Fibroblast of skin of right quadriceps (primary cell): ENCODE results near the gene PATJ.

Experiments
- DNase-seq: peaks from one replicate; pipeline ENCODE4 v3.0.0-alpha.2; 2013

Gene PATJ

DNA sequence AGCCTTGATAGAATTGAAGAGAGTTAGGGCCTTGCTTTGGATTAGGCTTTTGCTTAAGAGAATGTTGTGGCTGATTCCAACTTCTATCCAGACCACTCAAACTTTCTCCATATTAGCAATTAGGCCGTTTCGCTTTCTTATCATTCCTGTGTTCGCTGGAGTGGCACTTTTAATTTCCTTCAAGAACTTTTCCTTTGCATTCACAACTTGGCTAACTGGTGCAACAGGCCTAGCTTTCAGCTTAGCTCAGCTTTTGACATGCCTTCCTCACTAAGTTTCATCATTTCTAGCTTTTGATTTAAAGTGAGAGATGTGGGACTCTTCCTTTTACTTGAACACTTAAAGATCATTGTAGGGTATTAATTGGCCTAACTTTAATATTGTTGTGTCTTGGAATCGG is 268.7 kb downstream of the PATJ start:
- no peak for DNase-seq

DNA sequence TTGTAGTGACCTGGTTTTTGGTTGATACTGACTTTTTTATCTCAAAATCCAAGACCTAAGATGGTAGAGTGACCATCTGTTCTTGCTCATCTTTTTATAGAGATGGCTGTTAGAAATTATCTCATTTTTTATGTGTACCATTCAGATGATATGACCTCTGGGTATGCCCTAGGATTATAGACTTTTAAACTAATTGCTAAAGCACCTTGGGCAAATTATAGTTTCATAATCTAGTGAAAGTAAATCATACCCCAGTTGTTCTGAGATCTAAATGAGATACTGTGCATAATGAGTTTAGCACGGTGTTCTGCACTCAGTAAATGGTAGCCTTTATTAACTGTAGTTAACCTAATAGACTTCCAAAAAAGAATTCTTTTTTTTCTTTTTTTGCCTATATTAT is 269.8 kb downstream of the PATJ start:
- DNase-seq = no peak

DNA sequence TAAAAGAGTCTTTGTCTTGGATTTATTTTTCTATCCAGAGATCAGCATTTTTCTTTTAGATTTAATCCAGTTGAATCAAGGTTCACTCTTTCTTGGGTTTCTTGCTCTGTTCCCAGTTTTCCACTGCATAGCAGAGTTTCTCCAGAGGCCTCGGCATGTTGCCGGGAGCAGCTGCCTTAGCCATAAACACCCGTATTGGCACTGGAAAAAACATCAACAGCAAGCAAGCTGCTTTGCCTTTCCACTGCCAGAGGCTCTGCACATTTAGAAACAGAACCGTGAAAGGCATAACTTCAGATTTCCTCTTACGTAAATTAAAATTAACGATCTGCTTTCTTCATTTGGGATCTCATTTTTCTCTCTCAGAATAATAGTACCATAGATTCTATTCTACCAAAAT is 270.6 kb downstream of the PATJ start:
- no peak for DNase-seq

DNA sequence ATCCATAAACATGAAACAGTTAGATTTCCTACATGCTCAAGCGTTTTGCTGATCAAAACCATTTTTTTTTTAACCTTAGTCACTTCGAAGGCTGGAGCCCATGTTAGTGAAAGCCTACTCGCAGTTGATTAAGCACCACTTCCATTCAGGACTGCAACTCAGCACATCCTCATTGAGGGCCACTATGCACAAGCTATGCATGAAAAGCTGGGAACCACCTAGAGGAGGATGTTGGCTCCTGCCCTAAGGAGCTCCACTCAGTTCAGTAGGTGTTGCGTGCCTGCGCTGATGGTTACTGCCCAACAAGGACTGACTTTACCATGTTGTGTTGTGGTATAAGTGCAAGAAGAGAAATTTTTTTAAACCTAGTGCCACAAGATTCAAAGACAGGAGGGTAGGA is 271.0 kb downstream of the PATJ start:
- no peak for DNase-seq

DNA sequence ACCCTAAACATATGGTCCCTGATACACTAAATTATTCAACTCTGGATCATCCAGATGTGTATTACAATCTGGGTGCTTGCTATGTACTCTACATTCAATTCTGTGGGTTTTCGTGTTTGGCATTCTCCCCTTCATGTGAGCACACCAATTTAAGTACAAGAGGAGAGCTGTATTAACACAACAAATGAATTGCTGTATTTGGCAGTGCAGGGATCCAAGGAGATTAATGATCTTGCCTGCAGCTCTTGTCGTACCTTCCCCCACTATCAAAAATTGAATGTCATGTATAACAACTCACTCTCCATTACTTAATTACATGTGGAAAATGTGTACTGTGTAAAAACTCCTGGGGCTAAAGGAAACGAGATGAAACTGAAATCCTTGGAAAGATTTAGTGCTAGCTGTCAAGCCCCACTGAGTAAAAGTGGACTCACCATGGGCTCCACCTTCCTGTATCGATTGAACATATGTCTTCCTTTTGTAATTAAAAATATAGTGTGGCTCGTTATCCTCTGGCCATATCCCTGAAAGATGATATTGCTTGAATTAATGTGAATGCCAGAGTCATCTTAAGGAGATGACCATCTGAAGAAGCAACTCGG is 280.2 kb downstream of the PATJ start:
- DNase-seq = no peak

DNA sequence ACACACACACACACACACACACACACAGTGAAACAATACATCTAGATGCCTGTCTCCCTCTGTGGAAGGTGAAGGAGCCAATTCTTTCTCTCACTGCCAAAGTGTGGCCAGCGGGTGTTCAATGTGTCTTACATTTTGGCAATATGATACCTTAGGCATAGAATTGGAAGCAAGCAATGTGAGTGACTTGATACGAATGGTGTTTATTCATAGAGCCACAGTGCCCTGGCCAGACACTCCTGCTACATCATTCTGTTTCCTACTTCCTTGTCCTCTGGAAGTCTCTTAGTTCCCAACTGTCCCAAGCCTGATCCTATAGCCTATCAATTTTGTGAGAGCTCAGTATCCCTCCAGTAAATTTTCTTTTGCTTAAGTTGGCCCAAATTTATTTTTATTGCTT is 282.4 kb downstream of the PATJ start:
- no peak for DNase-seq

DNA sequence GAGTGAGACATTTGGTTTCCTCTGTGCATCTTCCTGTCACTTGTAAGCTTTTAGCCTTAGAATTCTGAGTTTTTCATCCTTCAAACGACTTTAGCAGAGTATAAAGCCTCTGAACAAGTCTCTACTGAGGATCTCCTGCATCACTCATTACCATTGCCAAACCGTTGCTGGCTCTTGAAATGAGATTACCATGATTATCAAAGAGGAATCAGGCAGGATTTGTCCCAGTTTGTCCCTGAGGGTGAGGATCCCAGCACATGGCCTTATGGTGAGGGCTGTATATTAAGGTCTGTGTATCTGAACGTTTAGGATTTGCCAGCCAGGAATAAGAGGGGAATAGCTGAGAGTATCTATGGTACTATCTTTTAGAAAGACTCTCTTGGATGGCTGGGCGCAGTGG is 282.9 kb downstream of the PATJ start:
- DNase-seq = no peak

DNA sequence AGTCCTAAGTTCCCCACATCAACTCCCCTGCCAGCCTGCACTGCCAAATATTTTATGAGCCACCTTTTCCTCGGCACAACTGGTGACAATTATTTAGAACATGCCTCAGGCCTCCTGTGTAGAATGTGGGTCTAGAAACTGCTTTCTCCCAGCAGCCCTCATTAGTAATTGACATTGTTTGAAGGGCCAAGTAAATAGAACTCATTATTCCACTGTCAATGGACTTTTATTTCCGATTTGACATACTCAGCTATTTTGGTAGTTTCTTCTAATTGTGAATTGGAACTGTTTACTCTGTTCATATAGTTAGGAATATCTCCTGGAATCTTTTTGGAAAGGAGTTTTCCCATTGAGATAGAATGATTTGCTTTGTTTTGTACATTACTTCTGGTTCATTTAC is 283.6 kb downstream of the PATJ start:
- no peak for DNase-seq

DNA sequence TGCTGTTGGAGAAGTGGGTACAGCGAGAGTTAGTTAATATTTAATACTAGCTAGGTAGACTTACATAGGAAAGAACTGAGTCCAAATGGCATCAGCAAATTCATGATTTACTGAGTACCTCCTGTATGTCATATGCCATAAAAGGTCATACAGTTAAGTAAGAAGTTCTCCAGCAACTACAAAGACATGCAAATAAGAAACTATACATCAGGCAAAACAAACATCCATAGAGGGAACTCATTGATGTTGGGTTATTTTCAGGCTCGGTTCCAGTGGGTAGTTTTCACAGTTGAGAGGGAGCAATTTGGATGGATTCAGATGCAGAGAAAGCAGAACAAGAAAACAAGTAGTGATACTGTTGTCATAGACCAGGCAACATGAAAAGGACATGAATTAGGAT is 287.4 kb downstream of the PATJ start:
- DNase-seq = no peak

DNA sequence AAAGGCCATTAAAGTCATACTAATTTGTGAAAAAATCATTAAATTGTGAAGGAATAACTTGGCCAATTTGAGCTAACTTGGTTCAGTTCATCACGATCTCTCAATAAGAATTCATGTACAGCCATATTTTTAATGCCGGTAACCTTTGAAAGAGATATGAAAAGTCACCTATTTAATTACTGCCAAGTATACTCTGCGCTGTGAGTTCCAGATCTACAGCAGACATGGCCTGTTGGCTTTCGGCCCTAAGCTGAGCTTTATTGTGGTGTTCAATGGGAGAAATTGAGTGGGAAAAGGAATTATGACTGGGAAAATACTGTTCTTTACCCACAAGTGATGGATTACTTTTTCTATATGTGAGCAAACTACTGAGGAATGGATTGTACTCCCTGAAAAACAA is 292.5 kb downstream of the PATJ start:
- DNase-seq = no peak

DNA sequence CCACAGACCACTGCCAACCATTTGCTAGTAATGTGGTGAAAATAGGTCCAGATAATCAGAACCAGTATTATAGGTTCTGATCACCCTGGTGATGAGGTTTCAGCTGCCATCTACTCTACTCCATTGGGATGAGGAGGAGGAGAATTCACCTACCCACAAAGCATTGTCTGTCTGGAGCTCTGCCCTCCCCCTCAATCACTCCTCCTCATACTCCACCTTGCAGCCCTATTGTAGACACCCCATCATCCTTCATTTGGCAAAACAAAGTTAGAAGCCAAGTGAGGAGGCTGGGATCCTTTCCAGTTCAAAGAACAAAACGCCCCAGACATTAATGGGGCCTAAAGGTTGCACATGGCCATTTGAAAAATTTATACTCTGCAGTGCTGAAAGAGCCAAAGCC is 295.0 kb downstream of the PATJ start:
- DNase-seq = no peak

DNA sequence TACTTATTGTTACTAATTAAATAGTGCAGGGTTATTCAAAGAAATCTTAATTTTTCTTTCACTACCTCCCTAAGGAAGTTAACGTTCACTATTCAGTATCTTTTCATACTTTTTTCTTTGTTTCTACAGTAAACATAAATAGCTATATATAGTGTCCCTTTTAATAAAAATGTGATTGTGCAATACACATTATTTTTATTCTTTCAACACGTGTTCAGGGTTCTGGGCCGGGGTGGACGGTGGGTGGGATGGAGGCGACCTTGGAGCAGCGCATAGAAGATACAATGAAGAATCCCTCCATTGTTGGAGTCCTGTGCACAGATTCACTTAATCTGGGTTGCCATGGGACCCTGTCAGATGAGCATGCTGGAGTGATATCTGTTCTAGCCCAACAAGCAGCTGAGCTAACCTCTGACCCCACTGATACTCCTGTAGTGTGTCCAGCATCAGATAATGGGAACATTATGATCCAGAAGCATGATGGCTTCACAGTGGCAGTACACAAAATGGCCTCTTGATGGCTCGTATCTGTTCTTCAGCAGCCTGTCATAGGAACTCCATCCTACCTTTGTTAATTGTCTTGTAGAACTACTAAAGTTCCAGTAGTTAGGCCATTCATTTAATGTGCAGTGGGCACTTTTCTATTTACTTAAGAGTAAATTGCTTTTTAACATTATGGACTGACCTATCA is 296.5 kb downstream of the PATJ start:
- no peak for DNase-seq

DNA sequence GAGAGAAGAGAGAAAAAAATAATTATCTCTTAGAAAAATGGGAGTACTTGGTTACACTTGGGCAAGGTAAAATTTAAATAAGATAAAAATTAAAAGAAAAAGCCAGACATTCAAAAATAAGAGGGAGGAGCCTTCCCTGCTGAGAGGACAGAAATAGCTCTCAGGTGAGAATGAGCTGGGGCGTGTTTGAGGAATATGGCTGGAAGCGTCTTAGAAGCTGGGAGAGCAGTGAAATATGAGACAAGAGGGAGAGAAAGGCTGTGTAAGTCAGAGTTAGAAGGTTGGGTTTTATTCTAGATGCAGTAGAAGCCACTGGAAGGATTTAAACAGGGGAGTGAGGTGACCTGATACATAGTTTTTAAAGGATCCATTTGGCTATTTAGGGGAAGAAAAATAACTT is 298.2 kb downstream of the PATJ start:
- no peak for DNase-seq

DNA sequence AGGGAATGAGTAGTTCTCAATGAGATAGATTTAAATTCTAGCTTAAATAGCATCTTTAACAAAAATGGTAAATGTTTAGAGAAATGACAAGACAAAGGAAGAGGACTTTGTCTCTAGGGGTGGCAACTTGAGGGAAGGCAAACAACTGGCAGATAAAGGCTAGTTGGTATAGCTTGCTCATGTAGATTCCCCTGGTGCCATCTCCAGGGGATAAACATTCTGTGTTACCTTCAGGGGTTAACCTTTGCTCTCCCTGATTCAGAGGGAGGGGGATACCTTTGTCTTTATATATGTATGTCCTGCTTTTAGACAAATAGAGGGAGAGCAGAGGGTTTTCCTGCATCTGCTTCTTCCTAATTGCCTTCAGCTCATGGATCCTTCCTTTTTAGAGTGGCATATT is 298.7 kb downstream of the PATJ start:
- no peak for DNase-seq

DNA sequence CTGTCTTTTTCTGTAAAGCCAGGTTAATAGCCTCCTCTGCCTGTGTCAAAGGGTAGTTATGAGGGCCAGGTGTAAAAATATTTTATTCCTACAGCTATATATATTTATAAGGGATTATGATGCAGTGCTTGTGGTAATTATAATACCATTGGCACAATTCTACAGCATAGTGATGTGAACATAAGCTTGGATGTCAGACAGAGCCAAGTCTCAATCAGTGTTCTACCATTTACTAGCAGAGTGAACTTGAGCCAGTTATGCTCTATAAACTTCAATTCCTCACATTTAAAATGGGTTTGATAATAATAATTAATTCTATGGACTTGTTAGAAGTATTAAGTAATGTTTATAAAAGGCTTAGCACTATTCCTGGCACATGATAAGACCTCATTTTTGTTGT is 300.9 kb downstream of the PATJ start:
- no peak for DNase-seq

DNA sequence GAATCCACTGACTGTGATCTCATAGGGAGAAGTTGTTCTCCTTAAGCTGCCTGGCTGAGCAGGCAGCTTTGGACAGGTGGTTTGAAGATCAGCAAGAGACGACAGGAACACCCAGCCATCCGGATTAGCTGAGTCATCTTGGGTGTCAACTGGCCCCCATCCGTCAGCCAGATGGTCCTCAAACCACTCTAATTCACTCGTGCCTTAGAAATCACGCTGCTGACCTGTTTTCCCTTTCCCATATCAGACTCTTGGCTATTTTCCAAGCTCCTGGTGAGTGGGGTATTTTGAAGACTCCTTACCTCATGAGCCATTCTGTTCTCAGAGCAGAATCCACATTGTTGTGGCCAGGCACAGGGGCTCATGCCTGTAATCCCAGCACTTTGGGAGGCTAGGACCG is 303.3 kb downstream of the PATJ start:
- DNase-seq = peak; percentile 11

DNA sequence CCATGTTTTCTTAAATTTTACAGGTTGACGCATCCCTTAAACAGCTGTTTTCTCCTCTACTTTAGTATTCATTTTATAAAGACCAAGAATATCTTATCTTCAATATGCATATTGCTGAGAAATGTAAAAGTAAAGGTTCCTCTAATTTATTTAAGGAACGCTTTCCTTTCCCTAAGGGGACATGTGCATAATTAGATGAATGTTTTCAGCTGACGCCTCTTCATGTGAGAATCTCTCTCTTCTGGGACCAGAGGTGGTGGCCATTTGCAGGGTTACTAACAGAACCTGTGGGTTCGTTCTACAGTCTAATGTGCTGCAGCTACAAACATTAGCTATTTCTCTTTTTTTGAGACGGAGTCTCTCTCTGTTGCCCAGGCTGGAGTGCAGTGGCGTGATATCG is 304.6 kb downstream of the PATJ start:
- no peak for DNase-seq

DNA sequence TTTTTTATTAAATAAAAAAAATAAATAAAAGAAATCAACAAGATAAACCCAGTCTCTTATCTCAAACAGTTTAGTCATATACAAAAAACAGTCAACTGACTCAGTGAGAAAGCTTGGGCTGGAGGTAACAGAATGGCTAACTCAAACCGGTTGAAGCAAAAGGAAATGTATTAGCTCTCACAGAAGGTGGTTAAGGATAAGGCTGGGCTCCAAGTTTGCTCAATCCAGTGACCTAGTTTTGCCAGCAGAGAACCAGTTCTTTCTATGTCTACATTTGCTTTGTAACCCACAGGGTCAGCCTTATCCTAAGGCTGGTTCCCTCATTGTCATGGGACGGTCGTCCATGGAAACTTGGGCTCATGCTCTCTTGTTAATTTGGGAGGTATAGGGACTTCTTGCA is 307.9 kb downstream of the PATJ start:
- no peak for DNase-seq

DNA sequence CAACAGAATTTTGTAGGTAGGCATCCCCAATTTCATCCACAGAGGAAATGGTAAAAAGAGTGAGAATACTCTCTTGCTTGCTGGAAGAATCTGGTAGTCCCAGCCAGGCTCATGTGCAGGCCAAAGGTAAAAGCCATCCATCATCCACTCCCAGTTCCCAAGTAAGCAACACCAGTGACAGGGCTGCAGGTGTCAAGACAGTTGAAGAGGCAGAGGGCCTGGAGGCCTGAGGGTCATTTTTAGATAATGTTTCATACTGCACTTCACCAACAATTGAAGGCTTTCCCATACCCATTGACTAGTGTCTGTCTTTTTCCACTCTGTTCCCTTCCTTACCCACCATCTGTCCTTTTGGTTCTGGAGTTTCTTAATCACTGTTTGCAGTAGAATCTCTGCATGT is 310.7 kb downstream of the PATJ start:
- no peak for DNase-seq

DNA sequence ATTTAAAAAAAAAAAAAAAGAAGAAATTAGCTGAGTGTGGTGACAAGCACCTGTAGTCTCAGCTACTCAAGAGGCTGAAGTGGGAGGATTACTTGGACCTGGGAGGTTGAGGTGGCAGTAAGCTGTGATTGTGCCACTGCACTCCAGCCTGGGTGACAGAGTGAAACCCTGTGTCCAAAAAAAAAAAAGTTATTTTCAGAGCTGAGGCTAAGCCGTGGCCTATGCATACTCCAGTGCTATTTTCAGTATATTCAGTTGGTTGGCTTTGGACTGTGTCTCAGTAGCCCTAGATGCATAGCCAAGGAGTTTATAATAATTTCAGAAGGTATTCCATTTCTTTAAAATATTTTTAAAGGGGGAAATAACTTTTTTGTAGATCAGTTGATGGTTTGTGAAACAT is 311.9 kb downstream of the PATJ start:
- DNase-seq = no peak

DNA sequence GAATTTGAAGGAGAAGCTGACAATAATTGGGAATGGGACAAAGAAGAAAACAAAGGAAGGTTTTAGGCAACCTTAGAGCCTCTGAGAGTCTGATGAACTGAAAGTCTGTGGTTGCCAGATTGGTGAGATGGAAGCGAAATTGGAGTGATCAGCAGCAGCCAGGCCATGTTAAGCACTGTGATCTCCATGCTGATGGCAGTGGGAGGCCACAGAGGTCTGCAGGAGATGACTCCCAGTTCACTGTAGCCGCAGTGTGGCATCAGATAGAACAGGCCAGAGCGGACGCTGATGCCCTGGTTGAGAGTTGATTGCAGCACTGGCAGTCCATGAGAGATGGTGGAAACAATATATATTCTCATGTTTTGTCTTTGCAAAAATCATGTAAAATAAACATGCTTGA is 314.9 kb downstream of the PATJ start:
- no peak for DNase-seq

DNA sequence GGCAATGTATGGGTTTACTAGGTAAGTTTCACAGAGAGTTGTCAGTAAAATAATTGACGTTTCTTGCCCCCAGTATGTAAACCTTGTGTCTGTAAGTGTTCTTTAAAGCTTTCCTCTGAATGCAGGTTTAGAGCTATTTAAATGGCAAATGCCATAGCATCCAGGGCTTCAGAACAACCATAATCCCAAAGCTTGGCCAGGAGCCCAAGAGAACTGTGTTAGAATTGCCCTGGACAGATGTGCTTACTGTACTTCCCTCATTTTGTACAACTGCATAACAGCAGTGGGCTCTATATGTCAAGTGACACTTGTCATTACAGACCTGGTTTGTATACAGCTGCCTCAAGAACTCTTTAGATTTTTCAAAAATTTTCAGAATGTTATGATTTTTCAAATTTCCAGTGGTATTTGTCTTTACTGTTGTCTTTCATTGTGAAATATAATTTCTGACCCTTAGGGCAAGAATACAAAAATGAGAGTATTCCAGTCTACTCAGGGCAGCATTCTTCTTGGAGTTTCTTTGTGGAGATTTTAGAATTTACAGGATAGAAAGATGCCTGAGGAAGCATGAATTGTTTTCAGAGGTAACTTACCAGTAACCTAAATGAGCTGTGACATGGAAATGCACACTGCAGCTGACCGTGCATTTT is 315.5 kb downstream of the PATJ start:
- DNase-seq = no peak

DNA sequence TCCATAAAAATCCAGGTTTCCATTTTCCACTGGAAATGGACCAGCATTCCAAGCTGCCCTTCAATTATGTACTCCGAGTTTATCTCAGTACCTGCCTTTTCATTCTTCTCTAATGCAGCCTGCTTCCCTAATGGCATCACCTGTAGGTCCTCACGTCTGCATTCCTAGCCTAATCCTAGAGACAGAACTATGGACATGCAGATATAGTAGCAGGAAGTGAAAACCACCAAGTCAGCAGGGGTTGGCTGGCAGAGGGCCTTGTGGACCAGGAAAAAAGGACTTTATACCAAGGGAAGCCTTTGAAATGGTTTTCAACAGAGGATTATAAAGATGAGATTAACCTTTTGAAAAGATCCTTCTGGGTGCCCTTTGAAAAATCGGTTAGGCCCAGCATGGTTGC is 316.7 kb downstream of the PATJ start:
- no peak for DNase-seq

DNA sequence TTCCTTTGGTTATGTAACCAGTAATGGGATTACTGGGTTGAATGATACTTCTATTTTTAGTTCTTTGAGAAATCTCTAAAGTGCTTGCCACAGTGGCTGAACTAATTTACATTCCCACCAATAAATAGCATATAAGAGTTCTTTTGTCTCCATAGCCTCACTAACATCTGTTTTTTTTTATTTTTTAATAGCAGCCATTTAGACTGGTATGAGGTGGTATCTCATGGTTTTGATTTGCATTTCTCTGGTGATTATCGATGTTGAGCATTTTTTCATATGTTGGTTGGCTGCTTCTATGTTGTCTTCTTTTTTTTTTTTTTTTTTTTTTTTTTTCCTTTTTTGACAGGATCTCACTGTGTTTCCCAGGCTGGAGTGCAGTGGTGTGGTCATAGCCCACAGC is 319.8 kb downstream of the PATJ start:
- DNase-seq = no peak
